H1 (cell line): ENCODE data around the gene RPTOR. TPM values are rescaled to one million over a fixed set of nuclear protein-coding genes. Genes with fewer than 3 reads are reported as not detected.

Experiments
- CTCF ChIA-PET: fragments of 300-600 bp; sonication (Branson Sonifier 250); formaldehyde crosslinking; loops from one replicate; lab custom pipeline; 2021; ENCODE audit not compliant: partially characterized antibody; lab: Charles Lee
- POLR2A ChIA-PET: fragments of 300-600 bp; sonication (Branson Sonifier 250); formaldehyde crosslinking; loops from one replicate; lab custom pipeline; 2021; ENCODE audit warnings: inconsistent platforms; ENCODE audit not compliant: partially characterized antibody; lab: Charles Lee
- DNase-seq, 2 experiments: peaks; one replicate each; pipeline versions ENCODE4 v3.0.0 to v3.0.0-alpha.2; 2010 to 2022; ENCODE audit warnings: low spot score in 2 of 2, low read depth in 1 of 2, mixed read lengths in 1 of 2
- FAIRE-seq: peaks from 2 replicates; lab custom pipeline; 2011; peaks lifted over from hg19 to GRCh38; lab: Jason Lieb, UNC
- H2AFZ ChIP-seq: 2 replicates; pipeline ENCODE4 v1.8.1; 2012; ENCODE audit warnings: low read length, inconsistent platforms
- H2AK5ac ChIP-seq: 2 replicates; pipeline ENCODE4 v1.6.1; 2013; ENCODE audit warnings: low read depth, low read length
- H2BK120ac ChIP-seq: replicated peaks from 2 replicates; pipeline ENCODE3; 2013; ENCODE audit warnings: low read depth, low read length, inconsistent platforms
- H2BK12ac ChIP-seq: 2 replicates; pipeline ENCODE4 v1.6.1; 2013; ENCODE audit warnings: low read depth, low read length
- H2BK15ac ChIP-seq: 2 replicates; pipeline ENCODE4 v1.6.1; 2013; ENCODE audit warnings: low read length
- H2BK20ac ChIP-seq: 2 replicates; pipeline ENCODE4 v1.6.1; 2013; ENCODE audit warnings: low read length
- H2BK5ac ChIP-seq: 2 replicates; pipeline ENCODE4 v1.6.1; 2013; ENCODE audit warnings: low read depth, low read length
- H3K14ac ChIP-seq: 2 replicates; pipeline ENCODE4 v1.6.1; 2013; ENCODE audit warnings: inconsistent platforms; ENCODE audit not compliant: insufficient read length
- H3K18ac ChIP-seq: 2 replicates; pipeline ENCODE4 v1.6.1; 2013; ENCODE audit warnings: low read length; ENCODE audit errors: extremely low read depth
- H3K23ac ChIP-seq: 2 replicates; pipeline ENCODE4 v1.6.1; 2013; ENCODE audit warnings: inconsistent platforms; ENCODE audit not compliant: insufficient read length
- H3K23me2 ChIP-seq: 2 replicates; pipeline ENCODE4 v1.6.1; 2013; ENCODE audit warnings: low read depth, low read length
- H3K27ac ChIP-seq: 2 replicates; pipeline ENCODE4 v1.6.1; 2011; ENCODE audit warnings: low read depth, low read length, inconsistent platforms
- H3K27me3 ChIP-seq, 4 experiments: replicated peaks in 1 of 4; 1 replicate in 1 of 4; 2 replicates in 3 of 4; pipeline versions ENCODE4 v1.6.1 to v1.8.1; 2011 to 2013; ENCODE audit warnings: low read length in 3 of 4, mild to moderate bottlenecking in 3 of 4, inconsistent platforms in 2 of 4, mixed read lengths in 2 of 4, moderate library complexity in 1 of 4; ENCODE audit not compliant: control insufficient read depth in 3 of 4, insufficient read depth in 3 of 4; ENCODE audit errors: extremely low read depth in 1 of 4
- H3K36me3 ChIP-seq, 4 experiments: 2 replicates each; pipeline versions ENCODE4 v1.6.1 to v1.8.1; 2011 to 2013; ENCODE audit warnings: mild to moderate bottlenecking in 4 of 4, low read length in 3 of 4, moderate library complexity in 2 of 4, control low read depth in 1 of 4, inconsistent platforms in 1 of 4; ENCODE audit not compliant: insufficient read depth in 4 of 4, control insufficient read depth in 2 of 4
- H3K4ac ChIP-seq: replicated peaks from 2 replicates; pipeline ENCODE3; 2013; ENCODE audit warnings: low read length, low read depth, mixed read lengths, inconsistent platforms; ENCODE audit not compliant: insufficient read length
- H3K4me1 ChIP-seq, 4 experiments: replicated peaks in 1 of 4; 1 replicate in 1 of 4; 2 replicates in 3 of 4; pipeline versions ENCODE4 v1.6.1 to v1.8.1; 2011 to 2013; ENCODE audit warnings: low read length in 3 of 4, inconsistent platforms in 2 of 4, mixed read lengths in 1 of 4; ENCODE audit not compliant: insufficient read depth in 4 of 4, control insufficient read depth in 3 of 4
- H3K4me2 ChIP-seq, 2 experiments: 2 replicates each; pipeline versions ENCODE4 v1.6.1 to v1.8.1; 2011 to 2013; ENCODE audit warnings: low read depth in 2 of 2, low read length in 2 of 2, control low read depth in 1 of 2, inconsistent platforms in 1 of 2, mild to moderate bottlenecking in 1 of 2; ENCODE audit not compliant: insufficient read depth in 1 of 2
- H3K4me3 ChIP-seq, 4 experiments: fragments of 200-600, 300-600 bp in 1 of 4; sonication (generic), shearing (Covaris generic), sonication (Bioruptor Twin) in 1 of 4; 2 replicates each; pipeline versions ENCODE4 v1.5.1 to v1.8.1; 2011 to 2016; ENCODE audit warnings: low read length in 4 of 4, low read depth in 3 of 4, control low read depth in 2 of 4, inconsistent platforms in 2 of 4, mild to moderate bottlenecking in 2 of 4, mixed read lengths in 1 of 4, moderate library complexity in 1 of 4; ENCODE audit not compliant: insufficient read depth in 2 of 4; ENCODE audit errors: extremely low read depth in 1 of 4
- H3K56ac ChIP-seq: replicated peaks from 2 replicates; pipeline ENCODE3; 2013; ENCODE audit warnings: low read depth, mild to moderate bottlenecking, mixed read lengths, low read length, inconsistent platforms; ENCODE audit not compliant: insufficient read length
- H3K79me1 ChIP-seq: 2 replicates; pipeline ENCODE4 v1.6.1; 2013; ENCODE audit warnings: low read depth, low read length, control low read depth
- H3K79me2 ChIP-seq, 2 experiments: 2 replicates each; pipeline versions ENCODE4 v1.6.1 to v1.8.1; 2012 to 2013; ENCODE audit warnings: low read length in 2 of 2, mild to moderate bottlenecking in 2 of 2, inconsistent platforms in 1 of 2; ENCODE audit not compliant: insufficient read depth in 2 of 2, control insufficient read depth in 1 of 2
- H3K9ac ChIP-seq, 4 experiments: replicated peaks in 1 of 4; 1 replicate in 1 of 4; 2 replicates in 3 of 4; pipeline versions ENCODE4 v1.6.1 to v1.8.1; 2011 to 2013; ENCODE audit warnings: low read depth in 3 of 4, low read length in 3 of 4, control low read depth in 2 of 4, mild to moderate bottlenecking in 2 of 4, moderate library complexity in 2 of 4, inconsistent platforms in 1 of 4; ENCODE audit errors: extremely low read depth in 1 of 4
- H3K9me3 ChIP-seq, 2 experiments: 2 replicates each; pipeline versions ENCODE4 v1.6.1 to v1.8.1; 2012 to 2013; ENCODE audit warnings: mild to moderate bottlenecking in 2 of 2, moderate library complexity in 2 of 2, control low read depth in 1 of 2, inconsistent platforms in 1 of 2, low read depth in 1 of 2, low read length in 1 of 2, mixed read lengths in 1 of 2; ENCODE audit not compliant: insufficient read depth in 2 of 2
- H4K20me1 ChIP-seq, 2 experiments: replicated peaks in 1 of 2; 2 replicates each; pipeline versions ENCODE3 to v1.8.1; 2011 to 2013; ENCODE audit warnings: inconsistent platforms in 2 of 2, low read length in 2 of 2, mild to moderate bottlenecking in 1 of 2; ENCODE audit not compliant: insufficient read depth in 2 of 2, control insufficient read depth in 1 of 2
- H4K5ac ChIP-seq: 2 replicates; pipeline ENCODE4 v1.6.1; 2013; ENCODE audit warnings: low read length, low read depth, mixed read lengths, inconsistent platforms; ENCODE audit not compliant: insufficient read length
- H4K8ac ChIP-seq: 2 replicates; pipeline ENCODE4 v1.8.0; 2013; ENCODE audit warnings: mild to moderate bottlenecking, moderate library complexity, low read length, inconsistent platforms; ENCODE audit not compliant: insufficient read depth; ENCODE audit errors: extremely low read depth
- H4K91ac ChIP-seq: replicated peaks from 2 replicates; pipeline ENCODE3; 2013; ENCODE audit warnings: low read length, mixed read lengths, inconsistent platforms; ENCODE audit not compliant: insufficient read length
- BRCA1 ChIP-seq: IDR thresholded peaks from 2 replicates; pipeline ENCODE4 v1.6.1; 2012; ENCODE audit warnings: low read depth, low read length, improper control_type of control experiment
- CHD1 ChIP-seq: IDR thresholded peaks from 2 replicates; pipeline ENCODE4 v1.6.1; 2012; ENCODE audit warnings: low read depth, low read length, improper control_type of control experiment
- CREB1 ChIP-seq: IDR thresholded peaks from 2 replicates; pipeline ENCODE4 v1.6.1; 2012; ENCODE audit warnings: inconsistent platforms
- CTCF ChIP-seq, 3 experiments: IDR thresholded peaks; 1 replicate in 2 of 3; 2 replicates in 1 of 3; pipeline versions ENCODE4 v1.5.1 to v1.6.1; 2011; ENCODE audit warnings: low read length in 3 of 3, mild to moderate bottlenecking in 3 of 3, inconsistent platforms in 2 of 3, low read depth in 1 of 3, moderate library complexity in 1 of 3; ENCODE audit not compliant: insufficient read depth in 1 of 3; ENCODE audit errors: control extremely low read depth in 1 of 3
- FOSL1 ChIP-seq: IDR thresholded peaks from 2 replicates; pipeline ENCODE4 v1.6.1; 2011; ENCODE audit warnings: mild to moderate bottlenecking, low read depth, low read length, moderate library complexity; ENCODE audit not compliant: insufficient read depth
- GABPA ChIP-seq: IDR thresholded peaks from 2 replicates; pipeline ENCODE4 v1.6.1; 2011; ENCODE audit warnings: mild to moderate bottlenecking, low read length, moderate library complexity, borderline replicate concordance; ENCODE audit not compliant: insufficient read depth
- NANOG ChIP-seq: IDR thresholded peaks from 2 replicates; pipeline ENCODE4 v1.6.1; 2011; ENCODE audit warnings: low read length, low read depth, mild to moderate bottlenecking, inconsistent platforms; ENCODE audit not compliant: insufficient read depth, poor library complexity, severe bottlenecking
- POLR2AphosphoS5 ChIP-seq: IDR thresholded peaks from 2 replicates; pipeline ENCODE4 v1.6.1; 2011; ENCODE audit warnings: low read depth, low read length
- SIN3A ChIP-seq, 2 experiments: IDR thresholded peaks in 1 of 2; conservative IDR thresholded peaks in 1 of 2; 2 replicates each; pipeline ENCODE4 v1.6.1; 2011 to 2012; ENCODE audit warnings: low read length in 2 of 2, improper control_type of control experiment in 1 of 2, low read depth in 1 of 2, mild to moderate bottlenecking in 1 of 2
- SIRT6 ChIP-seq: IDR thresholded peaks from one replicate; pipeline ENCODE4 v1.7.1; 2012; ENCODE audit warnings: low read length, inconsistent platforms
- SP4 ChIP-seq: IDR thresholded peaks from 2 replicates; pipeline ENCODE4 v1.6.1; 2012; ENCODE audit warnings: low read length, inconsistent platforms
- ZNF274 ChIP-seq: IDR thresholded peaks from 2 replicates; pipeline ENCODE4 v1.7.0; 2012; ENCODE audit warnings: low read length, borderline replicate concordance; ENCODE audit errors: extremely low read depth
- whole genome bisulfite sequencing, 2 experiments: shearing (Covaris generic) in 1 of 2; methylation state at CpG; one replicate each; pipeline versions ENCODE4 v1.1.6 to v1.1.7; 2013 to 2015; ENCODE audit warnings: low lambda C conversion rate in 2 of 2, mixed read lengths in 2 of 2, inconsistent platforms in 1 of 2, low coverage in 1 of 2, missing lambda C conversion rate in 1 of 2; ENCODE audit not compliant: insufficient replicate concordance in 2 of 2, insufficient coverage in 1 of 2, insufficient read length in 1 of 2; ENCODE audit errors: extremely low coverage in 1 of 2, missing lambda C conversion rate in 1 of 2; 5-methylcytosine and 5-hydroxymethylcytosine counted together
- polyA plus RNA-seq, 7 experiments: library from polyadenylated mRNA; depleted of rRNA in 3 of 7; stranded (reverse) in 5 of 7; unstranded in 2 of 7; fragments of >200 nt in 5 of 7; fragments of 200-250 nt in 2 of 7; gene quantifications; 1 replicate in 5 of 7; 2 replicates in 1 of 7; 4 replicates in 1 of 7; pipeline versions ENCODE4 v1.2.1 to v1.2.3, GENCODE V29; 2011 to 2013; ENCODE audit warnings: missing spikeins in 2 of 7, mixed read lengths in 2 of 7
- total RNA-seq: library from RNA; stranded (reverse); fragmentation: NEBNext Ultra II Directional; extraction: Animal tissue kit (Norgen Biotek cat#: 25700); gene quantifications from 2 replicates; pipeline ENCODE4 v1.2.1, GENCODE V29; 2021

RPTOR gene
- total and polyA plus RNA-seq, 2 of the 8 experiments (the other 6 are each of a cell fraction or from before 2014, with no cell fraction given): 6.9 to 28.7 TPM

GRCh38 chr17:80839970-80840369 is 295.3 kb downstream of the RPTOR start:
- no peak overlapping the region for H3K4ac ChIP-seq
- H3K14ac ChIP-seq: no peak overlapping the region
- H3K79me1 ChIP-seq: no peaks in the 10 kb centered on the region
- no peak overlapping the region for H2BK12ac ChIP-seq
- H2AK5ac ChIP-seq: no peak overlapping the region
- CTCF ChIA-PET: interaction anchor here (0.6 to 1.6 kb wide), 9 partner anchors 10 to 420 kb away, joined by 3 to 6 read pairs (median 3); no protein-coding TSS in a partner anchor
- H2BK20ac ChIP-seq: no peak overlapping the region
- H3K23ac ChIP-seq: no peak overlapping the region
- no peaks in the 10 kb centered on the region for H3K23me2 ChIP-seq
- FAIRE-seq (no peak), DNase-seq (no peak)
- peaks cover 0 to 12% of the 10 kb centered on the region in 2 experiments; a peak in 1 of 4 replicates for H3K9me3 ChIP-seq
- H3K27ac ChIP-seq: no peak overlapping the region
- no peak overlapping the region for H2BK15ac ChIP-seq
- H3K27me3 ChIP-seq: no peaks in the 10 kb centered on the region
- no peak overlapping the region for H2AFZ ChIP-seq
- H4K91ac ChIP-seq: no peak overlapping the region
- no peaks in the 10 kb centered on the region for H4K20me1 ChIP-seq
- no peak overlapping the region for H2BK5ac ChIP-seq
- 92% methylated on average over 15 of the region's 15 CpGs; no CpG with 5 or more reads in 1 of the 2 experiments for WGBS, 2 experiments
- no peak overlapping the region for H3K4me3 ChIP-seq
- H3K79me2 ChIP-seq: no peaks in the 10 kb centered on the region
- no peak overlapping the region for H3K4me2 ChIP-seq
- H4K8ac ChIP-seq: no peak overlapping the region
- H3K4me1 ChIP-seq: peaks cover 0 to 4% (median 2%) of the 10 kb centered on the region in 4 experiments; a peak in 4 of 7 replicates
- H2BK120ac ChIP-seq: no peak overlapping the region
- H4K5ac ChIP-seq: no peak overlapping the region
- H3K18ac ChIP-seq: no peak overlapping the region
- no peak overlapping the region for H3K9ac ChIP-seq
- no peak overlapping the region for H3K56ac ChIP-seq
- H3K36me3 ChIP-seq: no peaks in the 10 kb centered on the region; a peak in 2 of 8 replicates
- POLR2A ChIA-PET: interaction anchor here (0.6 kb wide), 1 partner anchor 33 kb away, joined by 4 read pairs; no protein-coding TSS in a partner anchor
- no peak for TF ChIP-seq POLR2AphosphoS5
- no peak for TF ChIP-seq BRCA1
- no peak for TF ChIP-seq CHD1
- no peak for TF ChIP-seq NANOG
- no peak for TF ChIP-seq SIRT6
- no peak for TF ChIP-seq CREB1
- no peak for TF ChIP-seq GABPA
- no peak for TF ChIP-seq SIN3A (conservative IDR thresholded peaks at IDR 0.05 in 1 of 2, IDR thresholded peaks at IDR 0.05 in 1 of 2; ENCODE audit: low read depth in 1 of 2, low read length in 2 of 2)
- no peak for TF ChIP-seq SP4
- TF ChIP-seq FOSL1: no peak
- TF ChIP-seq CTCF (IDR thresholded peaks at IDR 0.05; ENCODE audit: control extremely low read depth in 1 of 3, insufficient read depth in 1 of 3, low read depth in 1 of 3, low read length in 3 of 3): no peak
- TF ChIP-seq ZNF274: no peak
